Effector CD8-positive, alpha-beta T cell (primary cell): Measurements from ENCODE around the gene LRRTM1.

Source experiments
- DNase-seq: peaks from one replicate; lab custom pipeline; 2025; lab: John Stamatoyannopoulos, UW

LRRTM1 gene

DNA sequence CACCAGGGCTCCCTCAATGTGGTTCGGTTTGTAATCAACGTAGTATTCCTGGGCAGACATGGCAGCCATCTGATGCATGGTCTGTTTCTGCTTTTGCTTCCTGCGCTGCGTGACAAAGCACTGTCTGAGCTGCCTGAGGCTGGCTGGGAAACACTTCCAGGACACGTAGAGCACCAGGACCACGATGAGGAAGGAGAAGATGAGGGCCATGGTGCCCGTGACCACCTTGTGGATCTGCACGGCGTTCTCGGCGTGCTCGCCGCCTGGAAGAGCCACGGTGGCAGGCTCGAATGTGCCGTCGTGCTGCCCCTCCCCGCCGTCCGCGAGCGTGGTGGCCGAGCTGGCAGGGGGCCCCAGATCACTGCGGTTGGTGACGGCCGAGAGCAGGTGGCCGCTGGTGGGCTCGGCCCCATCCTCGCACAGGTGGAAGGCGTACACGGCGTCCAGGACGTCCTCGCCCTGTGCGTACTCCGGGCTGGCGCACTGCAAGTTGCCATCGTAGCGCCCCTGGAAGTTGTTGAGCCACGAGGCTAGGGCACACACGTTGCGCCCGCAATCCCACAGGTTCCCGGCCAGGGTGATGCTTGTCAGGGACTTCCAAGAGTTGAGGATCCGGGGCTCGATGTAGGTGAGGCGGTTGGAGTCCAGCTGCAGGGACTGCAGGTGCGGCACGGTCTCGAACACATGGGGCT is 2.1 kb downstream of the LRRTM1 start:
- DNase-seq = no peak

DNA sequence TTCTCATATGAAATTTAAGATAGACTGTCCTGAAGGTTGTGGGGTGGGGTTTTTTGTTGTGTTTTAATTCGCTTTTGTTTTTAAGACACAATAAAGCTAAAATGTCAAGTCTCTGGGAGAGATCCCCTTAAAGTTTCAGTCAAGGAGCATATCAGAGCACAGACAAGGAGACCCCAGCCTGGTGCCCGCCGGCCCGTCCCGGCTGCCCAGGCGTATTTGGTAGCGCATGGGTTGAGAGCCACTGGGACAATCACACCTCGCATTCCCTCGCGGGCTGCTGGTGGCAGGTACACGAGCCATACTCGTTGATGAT is 2.6 kb downstream of the LRRTM1 start:
- DNase-seq = no peak

DNA sequence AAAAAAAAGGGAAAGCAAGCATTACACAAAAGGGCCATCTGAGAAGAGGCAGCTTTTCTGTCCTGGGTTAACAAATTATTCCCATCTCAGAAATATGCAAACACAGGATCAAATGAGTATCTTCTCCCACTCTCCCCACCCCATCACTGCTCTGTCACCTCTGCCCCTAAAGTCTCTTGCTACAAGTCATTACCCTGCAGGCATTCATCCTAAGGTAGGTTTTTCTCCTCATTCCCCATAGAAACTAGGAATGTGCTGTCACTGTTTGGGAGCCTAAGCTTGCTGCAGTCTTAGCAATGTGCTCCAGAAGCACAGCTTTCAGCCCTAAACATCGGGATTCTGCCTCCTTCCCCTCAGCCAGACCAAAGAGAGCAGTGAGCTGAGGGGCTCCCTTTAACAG is 3.6 kb downstream of the LRRTM1 start:
- DNase-seq = no peak

DNA sequence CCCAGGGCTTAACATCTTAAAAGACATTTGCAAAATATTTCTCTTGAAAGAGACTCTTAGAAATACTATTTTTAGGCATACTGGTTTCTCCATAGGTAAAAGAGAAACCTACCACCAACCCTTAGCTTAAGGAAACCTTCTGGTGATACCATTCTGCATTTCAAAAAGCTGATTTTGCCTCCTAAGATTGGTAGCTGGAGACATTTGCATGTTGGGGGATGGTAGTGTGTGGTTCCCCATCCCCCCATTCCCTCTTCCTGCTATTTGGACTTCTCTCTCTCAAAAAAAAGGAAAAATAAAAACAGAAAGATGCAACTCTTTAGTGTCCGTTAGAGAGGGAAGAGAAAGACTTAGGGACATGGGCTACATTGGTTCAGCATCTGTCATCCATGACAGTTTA is 4.2 kb downstream of the LRRTM1 start:
- no peak for DNase-seq

DNA sequence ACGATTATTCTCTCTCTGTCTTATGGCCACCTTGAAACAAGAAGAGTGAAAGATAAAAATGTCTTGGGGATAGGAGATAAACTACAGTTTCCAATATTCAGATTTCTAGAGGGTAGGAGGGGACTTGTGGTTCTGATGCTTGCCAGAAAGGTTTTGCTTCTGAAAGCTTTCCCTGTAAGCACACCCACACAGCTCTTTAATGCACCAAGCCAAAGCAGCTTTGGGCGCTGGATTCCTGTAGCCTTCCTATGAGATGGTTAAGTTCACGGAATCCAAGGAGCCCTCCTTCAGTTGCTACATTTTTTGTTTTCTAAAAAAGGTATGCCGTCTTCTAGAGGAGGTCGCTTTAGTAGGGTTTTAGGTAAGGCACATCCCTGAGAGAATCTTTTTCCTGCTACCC is 4.9 kb downstream of the LRRTM1 start:
- DNase-seq = no peak

DNA sequence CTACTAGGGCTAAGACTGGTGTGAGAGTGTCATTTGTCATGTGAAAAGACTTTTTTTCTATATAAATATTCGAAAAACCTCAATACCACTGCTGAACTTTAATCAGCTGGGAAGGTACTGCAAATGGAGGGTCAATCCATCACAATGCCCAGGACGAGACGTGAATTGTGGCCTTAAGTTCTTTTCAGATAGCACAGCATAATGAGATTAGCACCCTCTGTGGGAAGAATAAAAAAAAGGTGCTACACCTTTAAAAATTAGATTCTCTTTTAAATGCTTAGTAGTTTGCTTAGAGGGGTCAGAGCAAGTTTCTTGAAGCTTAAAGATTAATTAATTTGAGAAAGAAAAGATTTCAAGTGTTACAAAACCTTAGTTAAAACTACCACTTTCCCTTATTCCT is 5.6 kb downstream of the LRRTM1 start:
- no peak for DNase-seq

DNA sequence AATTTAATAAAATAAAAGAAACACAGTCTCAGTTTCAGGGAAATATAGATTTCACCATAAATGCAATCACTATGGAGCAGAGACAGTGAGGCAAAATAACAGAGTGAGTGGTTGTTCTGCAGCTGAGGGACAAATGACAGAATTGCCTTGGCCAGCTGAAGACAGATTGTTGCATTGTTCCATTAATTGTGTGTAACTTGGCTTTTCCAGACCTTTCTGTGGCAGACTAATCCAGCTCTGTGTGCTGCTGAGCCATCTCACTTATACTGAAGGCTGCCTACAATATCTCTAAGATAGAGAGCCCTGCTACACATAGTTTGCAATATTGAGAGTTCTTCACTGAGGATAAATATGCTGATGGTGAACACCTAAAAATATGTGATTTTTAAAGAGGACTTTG is 11.5 kb downstream of the LRRTM1 start:
- no peak for DNase-seq

DNA sequence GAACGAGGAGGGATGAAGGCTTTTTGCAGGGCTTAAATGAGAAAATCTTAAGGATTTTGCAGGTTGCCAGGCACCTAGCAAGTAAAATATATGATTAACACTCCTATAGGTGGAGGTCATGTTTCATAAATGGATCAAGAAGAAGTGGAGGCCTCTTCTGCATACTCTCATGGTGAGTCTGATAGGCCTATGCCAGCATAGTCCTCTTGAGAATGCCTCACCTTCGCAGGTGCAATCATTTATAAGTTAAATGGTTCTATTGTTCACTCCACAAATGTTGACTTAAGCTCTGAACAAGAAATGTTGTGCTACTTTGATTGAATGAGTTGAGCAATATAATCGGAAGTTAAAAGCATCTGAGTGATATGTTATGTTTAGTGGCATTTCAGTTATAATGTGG is 12.1 kb downstream of the LRRTM1 start:
- no peak for DNase-seq

DNA sequence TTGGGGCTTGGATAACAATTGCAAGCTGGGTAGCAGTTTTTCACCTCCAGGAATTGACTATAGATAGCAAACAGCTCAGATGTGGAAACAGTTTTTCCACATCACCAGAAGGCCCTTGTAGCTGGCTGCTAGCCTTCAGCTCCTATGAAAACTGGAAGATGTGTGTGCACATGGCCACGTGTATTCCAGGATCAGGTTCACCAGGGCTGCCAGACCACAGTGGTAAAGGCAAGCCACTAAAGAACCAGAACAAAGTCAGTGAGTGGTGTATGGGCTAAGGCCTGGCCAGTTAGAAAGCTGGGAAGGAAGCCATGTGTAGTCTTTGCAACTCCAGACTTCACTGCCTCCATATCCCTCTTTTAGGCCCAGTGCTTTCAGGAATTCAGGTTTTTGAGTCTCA is 12.9 kb downstream of the LRRTM1 start:
- no peak for DNase-seq

DNA sequence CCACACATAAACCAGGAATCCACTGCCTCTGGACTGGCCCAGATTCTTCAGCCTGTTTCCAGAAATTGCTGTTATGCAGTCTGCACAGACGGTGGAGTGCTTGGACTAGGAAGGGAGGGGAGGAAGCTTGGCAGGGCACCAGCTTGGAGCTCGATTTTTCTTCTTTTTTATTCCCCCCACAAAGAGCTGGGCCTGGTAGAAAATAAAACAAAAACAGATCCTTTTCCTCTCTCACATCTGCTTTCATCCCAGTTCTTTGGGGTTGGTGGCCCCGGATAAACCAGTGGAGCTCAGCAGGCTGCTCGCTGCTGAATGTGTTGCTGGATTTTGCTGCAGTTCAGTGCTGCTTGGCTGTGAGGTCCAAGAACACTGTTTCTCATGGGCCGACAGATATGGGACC is 16.0 kb downstream of the LRRTM1 start:
- DNase-seq = no peak

DNA sequence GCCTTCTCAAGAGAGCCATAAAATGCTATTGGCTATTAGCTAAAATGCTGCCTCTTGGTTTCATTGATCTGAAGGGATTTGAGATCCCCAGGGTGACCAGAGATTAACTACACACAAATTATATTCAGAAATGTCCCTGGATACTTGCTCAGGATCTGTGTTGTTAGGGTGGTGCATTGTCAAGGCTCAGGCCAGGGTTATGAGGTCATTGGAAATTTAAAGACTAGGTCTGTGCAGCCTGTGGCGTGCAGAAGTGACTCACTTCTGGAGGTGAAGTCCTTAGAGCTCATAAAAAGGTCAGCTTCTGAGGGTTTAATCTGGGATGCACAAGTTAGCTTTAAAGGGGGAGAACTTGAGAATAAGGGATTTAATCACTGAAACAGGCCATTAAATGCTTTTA is 23.5 kb downstream of the LRRTM1 start:
- no peak for DNase-seq

DNA sequence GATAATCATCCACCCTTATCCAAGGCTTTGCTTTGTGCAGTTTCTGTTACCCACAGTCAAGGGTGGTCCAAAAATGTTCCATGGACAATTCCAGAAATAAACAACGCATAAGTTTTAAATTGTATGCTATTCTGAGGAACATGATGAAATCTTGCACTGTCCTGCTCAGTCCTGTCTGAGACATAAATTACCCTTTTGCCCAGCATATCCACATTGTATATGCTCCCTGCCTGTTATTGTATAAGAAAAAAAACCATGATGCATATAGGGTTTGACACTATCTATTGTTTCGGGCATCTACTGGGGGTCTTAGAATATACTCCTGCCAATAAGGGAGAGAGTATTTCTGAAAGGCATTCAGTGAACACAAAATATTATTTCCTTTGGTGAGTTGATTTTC is 24.0 kb downstream of the LRRTM1 start:
- no peak for DNase-seq

DNA sequence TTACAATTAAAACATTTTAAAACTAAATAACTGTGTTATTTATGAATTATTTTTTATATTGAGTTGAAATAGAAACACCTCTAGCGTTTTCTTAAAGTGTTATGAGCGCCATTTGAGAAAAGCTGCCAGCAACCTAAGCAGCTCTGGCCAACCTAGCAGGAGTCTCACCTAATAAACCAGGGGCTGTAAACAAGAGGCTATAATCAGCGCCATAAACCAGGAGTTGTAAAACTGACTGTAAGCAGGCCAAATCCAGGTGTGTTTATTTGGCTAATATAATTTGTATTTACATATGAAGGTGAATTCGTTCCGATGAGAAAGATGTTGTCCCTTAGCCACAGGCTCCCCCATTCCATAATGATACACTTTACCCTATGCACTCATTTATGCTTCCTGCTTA is 34.7 kb downstream of the LRRTM1 start:
- no peak for DNase-seq

DNA sequence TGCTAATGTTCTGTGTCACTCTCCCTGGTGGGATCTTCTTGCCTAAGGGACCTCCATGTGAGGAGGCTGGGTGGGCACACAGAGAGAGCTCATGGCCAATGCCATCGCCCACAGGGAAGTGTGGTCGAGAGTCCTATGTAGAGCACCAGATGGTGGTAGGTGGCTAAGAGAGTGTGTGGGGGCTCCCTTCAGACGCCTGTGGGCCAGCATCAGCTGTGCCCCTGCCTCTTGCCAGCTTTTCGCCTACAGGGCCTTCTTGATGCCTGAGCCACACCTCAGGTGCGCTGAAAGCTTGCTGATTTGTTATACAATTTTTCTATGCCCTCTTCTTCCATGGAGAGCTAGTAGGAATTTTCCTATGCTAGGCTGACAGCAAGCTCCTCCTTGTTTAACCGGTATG is 38.3 kb downstream of the LRRTM1 start:
- DNase-seq = no peak

DNA sequence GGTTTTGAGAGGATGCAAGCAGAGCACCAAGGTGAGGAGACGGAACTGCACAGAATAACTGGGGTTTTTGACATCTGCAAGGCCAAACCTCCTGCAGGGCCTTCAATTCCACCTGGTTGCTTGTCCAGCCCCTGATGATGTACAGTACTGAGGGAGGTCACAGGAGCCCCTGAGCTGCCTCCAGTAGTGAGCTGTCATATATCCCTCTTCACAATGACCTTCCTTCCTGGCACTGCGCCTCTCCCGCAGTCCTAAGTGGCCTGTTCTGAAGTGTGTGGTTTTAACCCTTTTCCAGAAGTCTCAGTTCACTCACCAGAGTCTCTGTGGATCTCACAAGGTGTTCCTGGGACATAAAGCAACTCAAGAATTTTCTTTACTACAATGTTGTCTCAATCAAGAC is 45.3 kb downstream of the LRRTM1 start:
- DNase-seq = no peak

DNA sequence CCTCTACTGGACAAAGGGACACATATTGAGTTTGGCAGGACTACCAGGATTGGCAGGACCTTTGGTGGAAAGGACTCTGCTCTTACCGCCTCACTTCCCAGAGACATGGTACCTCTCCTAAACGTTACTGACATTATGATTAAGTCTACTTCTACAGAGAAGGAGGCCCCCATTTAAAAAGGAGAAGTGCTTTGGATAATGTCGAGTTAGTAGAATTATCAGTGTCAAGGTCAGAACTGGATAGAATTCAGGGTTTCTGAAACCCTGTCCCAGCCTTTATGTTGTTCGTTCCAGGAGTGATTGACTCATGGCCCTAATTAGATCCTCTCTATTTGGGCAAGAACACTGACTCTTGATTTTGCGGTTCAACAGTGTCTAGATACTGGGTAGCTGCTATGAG is 45.8 kb downstream of the LRRTM1 start:
- DNase-seq = no peak

DNA sequence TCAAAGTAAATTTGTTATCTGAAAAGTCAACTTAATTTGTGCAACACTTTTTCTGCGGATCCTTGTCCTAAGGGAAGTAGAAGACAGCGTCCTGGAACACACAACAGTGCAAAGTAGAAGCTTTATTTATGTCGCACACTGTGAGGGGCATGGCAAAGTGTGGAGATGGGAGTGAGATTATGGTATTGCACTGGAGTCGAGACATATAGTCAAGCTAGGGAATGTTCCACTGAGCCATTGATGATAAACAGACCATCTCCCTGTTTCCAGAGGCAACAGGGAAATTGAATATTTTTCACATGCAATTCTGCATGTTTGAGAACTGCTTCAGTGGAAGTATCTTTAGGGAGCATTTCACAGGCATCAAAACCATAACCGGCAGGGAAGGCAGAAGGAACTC is 46.2 kb downstream of the LRRTM1 start:
- DNase-seq = no peak

DNA sequence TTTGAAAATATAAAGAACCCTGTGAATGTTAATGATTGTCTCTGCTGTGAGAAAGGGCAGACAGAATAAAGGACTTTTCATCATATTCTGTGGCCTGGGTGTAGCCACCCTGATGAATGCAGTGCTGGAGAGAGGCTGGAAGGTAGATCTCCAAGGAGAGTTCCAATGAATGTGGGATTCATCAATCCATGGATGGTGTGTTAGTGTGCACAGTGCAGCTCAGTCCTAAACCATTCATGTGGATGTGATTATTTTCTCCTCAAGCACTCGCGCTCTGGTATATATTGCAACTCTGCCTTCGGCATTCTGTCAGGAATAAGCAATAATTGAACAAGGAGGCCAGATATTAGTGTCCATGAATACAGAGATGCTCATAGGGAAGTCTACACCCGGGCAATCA is 47.1 kb downstream of the LRRTM1 start:
- no peak for DNase-seq

DNA sequence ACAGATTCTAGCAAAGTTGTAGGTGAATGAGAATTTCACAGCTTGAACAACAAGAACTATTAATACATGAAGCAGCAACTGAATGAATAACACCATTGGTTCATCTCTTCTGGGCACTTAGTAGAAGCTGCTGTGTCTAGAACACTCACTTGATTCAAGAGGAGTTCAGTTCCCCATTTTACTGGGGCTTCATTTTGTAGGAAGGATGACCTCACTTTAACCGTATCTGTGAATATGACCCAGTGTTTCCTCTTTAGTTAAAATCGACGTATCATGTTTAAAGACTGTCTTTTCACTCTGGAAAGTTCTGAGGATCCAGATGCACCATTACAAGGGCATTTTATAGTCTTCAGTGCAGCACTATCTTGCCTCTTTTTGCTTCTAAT is 47.8 kb downstream of the LRRTM1 start:
- DNase-seq = no peak

DNA sequence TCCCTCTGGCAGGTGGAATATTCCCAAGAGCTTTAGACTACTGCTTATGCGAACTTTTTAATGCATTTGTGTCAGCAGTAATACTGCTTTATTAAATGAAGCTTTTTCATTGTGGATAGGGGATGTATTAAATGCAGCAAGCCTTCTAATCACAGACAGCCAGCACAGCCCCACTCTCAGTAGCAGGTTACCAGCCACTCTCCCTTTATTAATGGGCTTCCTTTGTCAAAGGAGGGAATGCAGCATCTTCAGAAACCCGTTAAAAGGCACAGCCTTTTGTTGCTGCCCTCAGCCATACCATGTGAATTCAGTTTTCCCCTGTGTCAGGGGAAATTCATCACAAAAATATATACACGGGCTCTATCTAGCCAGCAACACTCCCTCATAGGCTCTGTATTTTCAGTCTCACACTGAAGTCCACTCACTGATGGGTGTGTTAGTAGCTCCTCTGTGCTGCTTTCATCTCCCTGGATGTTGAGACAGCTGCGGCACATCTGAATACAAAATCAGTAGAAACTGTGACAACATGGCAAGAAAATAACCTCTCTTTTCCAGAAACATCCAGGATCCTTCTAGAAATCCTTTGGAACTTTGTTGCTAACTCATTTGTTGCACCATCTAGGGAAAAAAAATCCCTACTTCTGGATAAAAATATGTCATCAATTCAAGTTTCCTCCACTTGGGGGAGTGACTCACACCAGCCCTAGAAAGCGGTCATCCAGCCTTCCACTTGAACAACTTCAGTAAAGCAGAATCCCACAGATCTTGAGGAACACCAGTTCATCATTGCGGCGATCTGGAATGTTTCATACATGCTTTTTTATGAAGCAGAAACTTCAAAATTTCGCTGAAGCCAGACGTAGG is 48.4 kb downstream of the LRRTM1 start:
- no peak for DNase-seq

DNA sequence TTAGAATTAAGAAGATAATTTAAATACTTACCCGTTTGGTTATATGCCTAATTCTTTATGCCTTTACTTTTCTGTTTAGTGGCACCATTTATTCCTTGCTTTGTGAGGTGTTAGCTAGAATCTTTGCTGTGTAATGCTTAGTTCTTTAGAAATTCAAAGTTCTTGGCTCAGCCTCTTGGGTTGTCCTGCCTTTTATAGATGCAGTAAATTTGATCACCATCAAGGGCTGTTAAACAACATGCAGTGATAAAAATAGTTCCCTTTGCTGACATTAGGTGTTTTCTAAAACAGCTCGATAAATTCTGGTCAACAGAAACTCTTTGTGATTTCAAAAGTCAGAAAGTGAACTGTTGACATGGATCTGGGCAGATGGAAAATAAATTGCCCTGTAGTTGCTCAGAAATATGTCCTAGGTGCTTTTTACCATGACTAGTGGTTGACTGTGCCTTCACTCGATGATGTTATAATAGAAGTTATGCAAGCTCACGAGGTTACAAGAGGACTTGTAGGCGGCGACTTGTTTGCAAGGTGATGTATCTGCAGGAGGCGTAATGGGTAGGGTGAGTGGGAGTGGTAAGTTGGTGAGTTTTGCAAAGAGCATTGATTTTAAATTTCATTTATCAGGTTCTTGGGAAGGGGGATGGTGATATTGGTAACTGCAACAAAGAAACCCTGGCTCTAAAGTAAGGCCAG is 52.1 kb downstream of the LRRTM1 start:
- no peak for DNase-seq
